Amniotic epithelial cell (primary cell): ENCODE data around the gene ATG7.
A peak's percentile ranks its signal among the peaks of the same experiment; 100 is the strongest.
"Not testable (repeated sequence)": the region's sequence is repeated elsewhere in the genome, so short reads cannot be mapped to it uniquely, and the experiment has no call there.

Source experiments
- DNase-seq: peaks from one replicate; pipeline ENCODE4 v3.0.0-alpha.2; 2010; ENCODE audit warnings: low read depth

The ATG7 gene

GRCh38 chr3:11569156-11569741, 297.1 kb downstream of the ATG7 start:
- DNase-seq = no peak

- DNase-seq = no peak
Observed at GRCh38 chr3:11570251-11570650, 298.1 kb downstream of the ATG7 start.

GRCh38 chr3:11570789-11571495, 298.7 kb downstream of the ATG7 start:
- no peak for DNase-seq

GRCh38 chr3:11572660-11573059, 300.5 kb downstream of the ATG7 start:
- DNase-seq = not testable (repeated sequence)

- no peak for DNase-seq
Observed at GRCh38 chr3:11574981-11575669, 302.9 kb downstream of the ATG7 start.

- DNase-seq = no peak
Observed at GRCh38 chr3:11575677-11576076, 303.5 kb downstream of the ATG7 start.

- no peak for DNase-seq
Observed at GRCh38 chr3:11576453-11576852, 304.3 kb downstream of the ATG7 start.

- DNase-seq = no peak
Observed at GRCh38 chr3:11578169-11578568, 306.0 kb downstream of the ATG7 start.

GRCh38 chr3:11580645-11581044, 308.4 kb downstream of the ATG7 start:
- peak; percentile 54 for DNase-seq

GRCh38 chr3:11581237-11582190, 309.3 kb downstream of the ATG7 start:
- no peak for DNase-seq

- DNase-seq = peak; percentile 95
Observed at GRCh38 chr3:11582191-11582968, 310.2 kb downstream of the ATG7 start.

- DNase-seq = no peak
Observed at GRCh38 chr3:11583235-11583634, 311.0 kb downstream of the ATG7 start.

GRCh38 chr3:11583638-11584046, 311.4 kb downstream of the ATG7 start:
- peak; percentile 61 for DNase-seq

- no peak for DNase-seq
Observed at GRCh38 chr3:11584570-11584969, 312.4 kb downstream of the ATG7 start.

GRCh38 chr3:11587766-11588165, 315.6 kb downstream of the ATG7 start:
- DNase-seq = no peak

GRCh38 chr3:11588338-11588737, 316.1 kb downstream of the ATG7 start:
- no peak for DNase-seq

GRCh38 chr3:11588755-11589154, 316.6 kb downstream of the ATG7 start:
- no peak for DNase-seq

GRCh38 chr3:11589706-11590105, 317.5 kb downstream of the ATG7 start:
- DNase-seq = no peak

GRCh38 chr3:11591002-11591355, 318.8 kb downstream of the ATG7 start:
- peak; percentile 59 for DNase-seq

GRCh38 chr3:11591391-11592282, 319.4 kb downstream of the ATG7 start:
- DNase-seq = peak; percentile 94
